ENCODE data around the gene SHISA9. TPM values are rescaled to one million over a fixed set of nuclear protein-coding genes. Genes with fewer than 3 reads are reported as not detected.

SHISA9 gene
- total RNA-seq, 1 donor from 2014 or later = 0.18 TPM

GRCh38 chr16:13269905-13270528, 368.6 kb downstream of the SHISA9 start:
- DNase-seq (ENCODE audit: low spot score) = no peak
- no peak overlapping the region for H3K4me3 Mint-ChIP-seq
- H3K9me3 Mint-ChIP-seq = peaks cover 6% of the 10 kb centered on the region
- no peaks in the 10 kb centered on the region for H3K27me3 Mint-ChIP-seq (ENCODE audit: insufficient read depth)
- H3K36me3 Mint-ChIP-seq (ENCODE audit: low read depth) = no peaks in the 10 kb centered on the region
- intact Hi-C loops (cut with micrococcal nuclease) = no loop called here
- H3K4me1 Mint-ChIP-seq (ENCODE audit: low read depth) = no peaks in the 10 kb centered on the region
- H3K27ac Mint-ChIP-seq = no peak overlapping the region

GRCh38 chr16:13270602-13271001, 369.2 kb downstream of the SHISA9 start:
- H3K27ac Mint-ChIP-seq = no peak overlapping the region
- intact Hi-C loops (cut with micrococcal nuclease) = no loop called here
- no peak overlapping the region for H3K4me3 Mint-ChIP-seq
- H3K9me3 Mint-ChIP-seq = peaks cover 6% of the 10 kb centered on the region
- H3K4me1 Mint-ChIP-seq (ENCODE audit: low read depth) = no peaks in the 10 kb centered on the region
- H3K36me3 Mint-ChIP-seq (ENCODE audit: low read depth) = no peaks in the 10 kb centered on the region
- H3K27me3 Mint-ChIP-seq (ENCODE audit: insufficient read depth) = no peaks in the 10 kb centered on the region
- DNase-seq (ENCODE audit: low spot score) = no peak

GRCh38 chr16:13289515-13289914, 388.1 kb downstream of the SHISA9 start:
- no peaks in the 10 kb centered on the region for H3K36me3 Mint-ChIP-seq (ENCODE audit: low read depth)
- H3K9me3 Mint-ChIP-seq = peaks cover 4% of the 10 kb centered on the region
- no peaks in the 10 kb centered on the region for H3K27me3 Mint-ChIP-seq (ENCODE audit: insufficient read depth)
- intact Hi-C loops (cut with micrococcal nuclease) = no loop called here
- H3K4me3 Mint-ChIP-seq = no peak overlapping the region
- no peak for DNase-seq (ENCODE audit: low spot score)
- H3K4me1 Mint-ChIP-seq (ENCODE audit: low read depth) = no peaks in the 10 kb centered on the region
- no peak overlapping the region for H3K27ac Mint-ChIP-seq

Other genes starting within 250 kb of the SHISA9 start
- gene CPPED1, start 97.7 kb upstream of the SHISA9 start, total RNA-seq = 5.0 and 5.4 TPM in 2 replicates